Cerebellar nuclear complex (tissue), 1 donor: ENCODE measurements around the gene ST6GALNAC3.

Experiments
- DNase-seq, 2 experiments: peaks; one replicate each; lab custom pipeline; 2025; lab: John Stamatoyannopoulos, UW

The ST6GALNAC3 gene

GRCh38 chr1:76585980-76586674, 511.6 kb downstream of the ST6GALNAC3 start:
- no peak for DNase-seq

- DNase-seq = no peak
Measured at GRCh38 chr1:76587212-76587611, 512.7 kb downstream of the ST6GALNAC3 start.

- no peak for DNase-seq
Measured at GRCh38 chr1:76591461-76591860, 516.9 kb downstream of the ST6GALNAC3 start.

GRCh38 chr1:76591963-76592362, 517.4 kb downstream of the ST6GALNAC3 start:
- no peak for DNase-seq

- no peak for DNase-seq
Measured at GRCh38 chr1:76593141-76593540, 518.6 kb downstream of the ST6GALNAC3 start.

- DNase-seq = no peak
Measured at GRCh38 chr1:76593618-76594017, 519.1 kb downstream of the ST6GALNAC3 start.

- no peak for DNase-seq
Measured at GRCh38 chr1:76595024-76595423, 520.5 kb downstream of the ST6GALNAC3 start.

- no peak for DNase-seq
Measured at GRCh38 chr1:76601465-76601864, 526.9 kb downstream of the ST6GALNAC3 start.

- no peak for DNase-seq
Measured at GRCh38 chr1:76607717-76608116, 533.2 kb downstream of the ST6GALNAC3 start.

GRCh38 chr1:76611770-76612445, 537.4 kb downstream of the ST6GALNAC3 start:
- no peak for DNase-seq

GRCh38 chr1:76613886-76614285, 539.3 kb downstream of the ST6GALNAC3 start:
- no peak for DNase-seq

GRCh38 chr1:76615253-76616035, 540.9 kb downstream of the ST6GALNAC3 start:
- DNase-seq = no peak

- no peak for DNase-seq
Measured at GRCh38 chr1:76620371-76620770, 545.8 kb downstream of the ST6GALNAC3 start.

GRCh38 chr1:76622774-76623528, 548.4 kb downstream of the ST6GALNAC3 start:
- DNase-seq = no peak

- DNase-seq = no peak
Measured at GRCh38 chr1:76625886-76626678, 551.5 kb downstream of the ST6GALNAC3 start.

- no peak for DNase-seq
Measured at GRCh38 chr1:76627498-76627897, 553.0 kb downstream of the ST6GALNAC3 start.

- DNase-seq = no peak
Measured at GRCh38 chr1:76627901-76628300, 553.4 kb downstream of the ST6GALNAC3 start.

- no peak for DNase-seq
Measured at GRCh38 chr1:76632136-76632535, 557.6 kb downstream of the ST6GALNAC3 start.

GRCh38 chr1:76635784-76636183, 561.2 kb downstream of the ST6GALNAC3 start:
- no peak for DNase-seq

- DNase-seq = no peak
Measured at GRCh38 chr1:76639181-76639580, 564.6 kb downstream of the ST6GALNAC3 start.

- no peak for DNase-seq
Measured at GRCh38 chr1:76640092-76640491, 565.5 kb downstream of the ST6GALNAC3 start.
